Upper lobe of left lung (tissue), 4 donors: ENCODE data around the gene ITPR1.

Experiments
- EP300 ChIP-seq, 4 donors: sonication (generic); formaldehyde crosslinking; IDR thresholded peaks; one replicate each; pipeline ENCODE4 v1.5.1; 2017; ENCODE audit warnings: antibody characterized with exemption in 4 of 4, control low read depth in 2 of 4
- POLR2A ChIP-seq, 4 donors: fragments of 450-650 bp; IDR thresholded peaks; one replicate each; pipeline ENCODE4 v1.5.1; 2016 to 2017; ENCODE audit warnings: antibody characterized with exemption in 4 of 4, mild to moderate bottlenecking in 2 of 4
- POLR2AphosphoS5 ChIP-seq, 2 donors: sonication (generic); formaldehyde crosslinking; IDR thresholded peaks; one replicate each; pipeline ENCODE4 v1.5.1; 2017; ENCODE audit warnings: antibody characterized with exemption in 2 of 2
- TF ChIP-seq, protein P1 (sequence below), 6 experiments: fragments of 450-650 bp in 4 of 6; fragments of 200-600 bp in 2 of 6; sonication (generic) in 2 of 6; IDR thresholded peaks; one replicate each; pipeline ENCODE4 v1.5.1; 2016 to 2019; ENCODE audit warnings: antibody characterized with exemption in 6 of 6

DNA sequence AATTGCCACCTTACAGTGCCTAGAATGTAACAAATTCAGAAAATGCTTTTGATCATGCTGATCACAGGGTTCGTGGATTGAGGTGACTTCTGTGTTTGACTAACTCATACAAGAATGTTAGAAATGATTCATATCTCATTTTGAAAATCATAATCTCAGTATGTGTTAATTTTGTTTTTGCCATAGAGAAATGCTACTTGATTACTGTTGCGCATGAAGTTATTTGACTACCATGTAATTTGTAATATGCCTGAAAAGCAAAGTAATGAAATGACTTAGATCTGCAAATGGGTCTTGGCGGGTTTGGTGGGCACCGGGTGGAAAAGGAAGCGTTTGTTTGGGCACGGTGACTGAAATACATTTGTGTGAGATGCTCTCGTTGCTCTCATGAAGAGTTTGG, 312.5 kb downstream of the ITPR1 start:
- TF ChIP-seq, protein P1, sequence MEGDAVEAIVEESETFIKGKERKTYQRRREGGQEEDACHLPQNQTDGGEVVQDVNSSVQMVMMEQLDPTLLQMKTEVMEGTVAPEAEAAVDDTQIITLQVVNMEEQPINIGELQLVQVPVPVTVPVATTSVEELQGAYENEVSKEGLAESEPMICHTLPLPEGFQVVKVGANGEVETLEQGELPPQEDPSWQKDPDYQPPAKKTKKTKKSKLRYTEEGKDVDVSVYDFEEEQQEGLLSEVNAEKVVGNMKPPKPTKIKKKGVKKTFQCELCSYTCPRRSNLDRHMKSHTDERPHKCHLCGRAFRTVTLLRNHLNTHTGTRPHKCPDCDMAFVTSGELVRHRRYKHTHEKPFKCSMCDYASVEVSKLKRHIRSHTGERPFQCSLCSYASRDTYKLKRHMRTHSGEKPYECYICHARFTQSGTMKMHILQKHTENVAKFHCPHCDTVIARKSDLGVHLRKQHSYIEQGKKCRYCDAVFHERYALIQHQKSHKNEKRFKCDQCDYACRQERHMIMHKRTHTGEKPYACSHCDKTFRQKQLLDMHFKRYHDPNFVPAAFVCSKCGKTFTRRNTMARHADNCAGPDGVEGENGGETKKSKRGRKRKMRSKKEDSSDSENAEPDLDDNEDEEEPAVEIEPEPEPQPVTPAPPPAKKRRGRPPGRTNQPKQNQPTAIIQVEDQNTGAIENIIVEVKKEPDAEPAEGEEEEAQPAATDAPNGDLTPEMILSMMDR (IDR thresholded peaks at IDR 0.05), result no peak
- no peak for TF ChIP-seq POLR2AphosphoS5 (IDR thresholded peaks at IDR 0.05)
- no peak for TF ChIP-seq POLR2A (IDR thresholded peaks at IDR 0.05)
- TF ChIP-seq EP300 (IDR thresholded peaks at IDR 0.05), result no peak
